ENCODE results near the gene USP22.

Gene USP22

GRCh38 chr17:20987511-20987910 is 55.3 kb downstream of the USP22 start:
- no peak for TF ChIP-seq GABPA (IDR thresholded peaks at IDR 0.05; ENCODE audit: low read depth)
- TF ChIP-seq CTCF (IDR thresholded peaks at IDR 0.05; ENCODE audit: insufficient read depth, low read length), result no peak
- TF ChIP-seq POLR2AphosphoS5 (IDR thresholded peaks at IDR 0.05; ENCODE audit: low read depth), result no peak
- no peak for TF ChIP-seq REST (IDR thresholded peaks at IDR 0.05; ENCODE audit: insufficient replicate concordance, low read depth)
- no peak for TF ChIP-seq SPI1 (IDR thresholded peaks at IDR 0.05; ENCODE audit: borderline replicate concordance, low read depth)
- H3K27me3 ChIP-seq (ENCODE audit: insufficient read depth, poor library complexity, severe bottlenecking), result no peaks in the 10 kb centered on the region
- H3K27ac ChIP-seq (replicated peaks), result no peak overlapping the region
- no peak overlapping the region for H3K4me3 ChIP-seq (replicated peaks; ENCODE audit: insufficient read depth, low read length)
- DNase-seq (ENCODE audit: low read depth in 1 of 2, low spot score in 1 of 2), result no peak

GRCh38 chr17:20986767-20987510 is 55.9 kb downstream of the USP22 start:
- H3K4me3 ChIP-seq (replicated peaks; ENCODE audit: insufficient read depth, low read length), result no peak overlapping the region
- TF ChIP-seq CTCF (IDR thresholded peaks at IDR 0.05; ENCODE audit: insufficient read depth, low read length), result no peak
- TF ChIP-seq POLR2AphosphoS5 (IDR thresholded peaks at IDR 0.05; ENCODE audit: low read depth), result no peak
- no peak for TF ChIP-seq GABPA (IDR thresholded peaks at IDR 0.05; ENCODE audit: low read depth)
- TF ChIP-seq SPI1 (IDR thresholded peaks at IDR 0.05; ENCODE audit: borderline replicate concordance, low read depth), result no peak
- no peak for TF ChIP-seq REST (IDR thresholded peaks at IDR 0.05; ENCODE audit: insufficient replicate concordance, low read depth)
- no peak for DNase-seq (ENCODE audit: low read depth in 1 of 2, low spot score in 1 of 2)
- H3K27me3 ChIP-seq (ENCODE audit: insufficient read depth, poor library complexity, severe bottlenecking), result no peaks in the 10 kb centered on the region
- H3K27ac ChIP-seq (replicated peaks), result no peak overlapping the region

GRCh38 chr17:20983359-20983637 is 59.5 kb downstream of the USP22 start:
- H3K27me3 ChIP-seq (ENCODE audit: insufficient read depth, poor library complexity, severe bottlenecking), result no peaks in the 10 kb centered on the region
- no peak for DNase-seq (ENCODE audit: low read depth in 1 of 2, low spot score in 1 of 2)
- no peak overlapping the region for H3K27ac ChIP-seq (replicated peaks)
- H3K4me3 ChIP-seq (replicated peaks; ENCODE audit: insufficient read depth, low read length), result no peak overlapping the region
- TF ChIP-seq REST (IDR thresholded peaks at IDR 0.05; ENCODE audit: insufficient replicate concordance, low read depth) (no peak), SPI1 (IDR thresholded peaks at IDR 0.05; ENCODE audit: borderline replicate concordance, low read depth) (no peak), POLR2AphosphoS5 (IDR thresholded peaks at IDR 0.05; ENCODE audit: low read depth) (no peak), GABPA (IDR thresholded peaks at IDR 0.05; ENCODE audit: low read depth) (no peak), CTCF (IDR thresholded peaks at IDR 0.05; ENCODE audit: insufficient read depth, low read length) (no peak)
